Keratinocyte (primary cell): ENCODE measurements around the gene TOM1.

Source experiments
- CTCF ChIP-seq, 3 experiments: IDR thresholded peaks in 1 of 3; conservative IDR thresholded peaks in 1 of 3; optimal IDR thresholded peaks in 1 of 3; 2 replicates in 2 of 3; 3 replicates in 1 of 3; pipeline versions ENCODE3 to v1.5.1; 2011; ENCODE audit warnings: low read length in 3 of 3, mild to moderate bottlenecking in 3 of 3, moderate library complexity in 2 of 3, control low read depth in 1 of 3, inconsistent platforms in 1 of 3; ENCODE audit not compliant: insufficient read depth in 2 of 3; ENCODE audit errors: extremely low read depth in 1 of 3
- EZH2 ChIP-seq: IDR thresholded peaks from one replicate; pipeline ENCODE4 v1.6.1; 2012; ENCODE audit warnings: inconsistent platforms, mild to moderate bottlenecking, low read length, moderate library complexity

- TF ChIP-seq CTCF (optimal IDR thresholded peaks at IDR 0.05 in 1 of 3, IDR thresholded peaks at IDR 0.05 in 1 of 3, conservative IDR thresholded peaks at IDR 0.05 in 1 of 3; ENCODE audit: extremely low read depth in 1 of 3, insufficient read depth in 2 of 3, low read length in 3 of 3) (no peak), EZH2 (no peak)
Observed at GRCh38 chr22:35269630-35270029, 30.1 kb upstream of the TOM1 start.
